GM10266 (cell line): ENCODE data around the gene NCOR2.

ENCODE experiments used
- DNase-seq: peaks from one replicate; pipeline ENCODE4 v3.0.0; 2012; ENCODE audit errors: extremely low spot score
- TF ChIP-seq, protein P1 (sequence below): IDR thresholded peaks from 2 replicates; pipeline ENCODE4 v1.5.1; 2012; ENCODE audit warnings: mild to moderate bottlenecking, low read depth; ENCODE audit not compliant: control insufficient read depth, insufficient read depth; ENCODE audit errors: missing control alignments

Gene NCOR2

GRCh38 chr12:124538194-124539082, 29.0 kb downstream of the NCOR2 start:
- TF ChIP-seq, protein P1, sequence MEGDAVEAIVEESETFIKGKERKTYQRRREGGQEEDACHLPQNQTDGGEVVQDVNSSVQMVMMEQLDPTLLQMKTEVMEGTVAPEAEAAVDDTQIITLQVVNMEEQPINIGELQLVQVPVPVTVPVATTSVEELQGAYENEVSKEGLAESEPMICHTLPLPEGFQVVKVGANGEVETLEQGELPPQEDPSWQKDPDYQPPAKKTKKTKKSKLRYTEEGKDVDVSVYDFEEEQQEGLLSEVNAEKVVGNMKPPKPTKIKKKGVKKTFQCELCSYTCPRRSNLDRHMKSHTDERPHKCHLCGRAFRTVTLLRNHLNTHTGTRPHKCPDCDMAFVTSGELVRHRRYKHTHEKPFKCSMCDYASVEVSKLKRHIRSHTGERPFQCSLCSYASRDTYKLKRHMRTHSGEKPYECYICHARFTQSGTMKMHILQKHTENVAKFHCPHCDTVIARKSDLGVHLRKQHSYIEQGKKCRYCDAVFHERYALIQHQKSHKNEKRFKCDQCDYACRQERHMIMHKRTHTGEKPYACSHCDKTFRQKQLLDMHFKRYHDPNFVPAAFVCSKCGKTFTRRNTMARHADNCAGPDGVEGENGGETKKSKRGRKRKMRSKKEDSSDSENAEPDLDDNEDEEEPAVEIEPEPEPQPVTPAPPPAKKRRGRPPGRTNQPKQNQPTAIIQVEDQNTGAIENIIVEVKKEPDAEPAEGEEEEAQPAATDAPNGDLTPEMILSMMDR = no peak
- no peak for DNase-seq

GRCh38 chr12:124537525-124538193, 29.8 kb downstream of the NCOR2 start:
- no peak for DNase-seq
- TF ChIP-seq, protein P1 = no peak

- TF ChIP-seq, protein P1 = no peak
- no peak for DNase-seq
Measured at GRCh38 chr12:124536641-124537040, 30.8 kb downstream of the NCOR2 start.

DNA sequence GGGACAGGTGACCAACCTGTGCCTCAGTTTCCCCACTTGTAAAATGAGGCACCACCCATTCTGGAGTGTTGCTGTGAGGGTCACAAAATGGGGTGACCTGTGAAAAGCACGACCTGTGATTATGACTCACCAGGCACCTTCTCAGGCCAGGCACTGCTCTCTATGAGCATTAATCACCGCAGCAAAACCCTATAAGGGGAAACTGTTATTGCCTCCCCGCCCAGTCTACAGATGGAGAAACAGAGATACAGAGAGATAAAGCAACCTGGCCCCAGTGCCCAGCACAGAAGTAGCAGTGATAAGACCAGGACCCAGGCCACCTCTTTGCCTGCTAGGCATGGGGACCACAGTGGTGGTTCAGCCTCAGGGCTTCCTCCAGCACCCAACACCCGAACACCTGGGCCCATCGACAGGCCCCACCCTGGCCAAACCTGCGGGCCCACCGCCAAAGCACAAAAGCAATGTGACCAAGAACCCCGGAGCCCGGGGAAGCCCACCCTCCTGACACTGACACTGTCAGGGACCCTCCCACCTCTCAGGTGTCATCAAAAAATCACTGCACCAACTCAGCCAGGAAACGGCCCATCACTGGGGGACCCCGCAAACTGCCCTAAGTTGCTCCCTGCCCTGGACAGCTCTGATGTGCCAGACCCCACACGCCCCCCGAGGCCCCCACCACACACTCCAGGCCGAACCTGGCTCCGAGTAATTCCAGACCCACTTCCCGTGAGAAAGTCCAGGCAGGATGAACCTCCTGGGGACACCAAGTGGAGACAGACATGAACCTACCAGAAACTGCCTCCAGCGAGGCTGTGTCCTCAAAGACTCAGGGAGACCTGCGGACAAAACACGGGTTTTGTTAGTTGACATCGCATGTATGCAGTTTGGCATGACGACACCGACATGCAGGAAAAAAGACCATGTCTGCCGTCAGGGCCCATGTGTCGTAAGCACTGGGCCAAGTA, 32.4 kb downstream of the NCOR2 start:
- TF ChIP-seq, protein P1 = no peak
- no peak for DNase-seq

DNA sequence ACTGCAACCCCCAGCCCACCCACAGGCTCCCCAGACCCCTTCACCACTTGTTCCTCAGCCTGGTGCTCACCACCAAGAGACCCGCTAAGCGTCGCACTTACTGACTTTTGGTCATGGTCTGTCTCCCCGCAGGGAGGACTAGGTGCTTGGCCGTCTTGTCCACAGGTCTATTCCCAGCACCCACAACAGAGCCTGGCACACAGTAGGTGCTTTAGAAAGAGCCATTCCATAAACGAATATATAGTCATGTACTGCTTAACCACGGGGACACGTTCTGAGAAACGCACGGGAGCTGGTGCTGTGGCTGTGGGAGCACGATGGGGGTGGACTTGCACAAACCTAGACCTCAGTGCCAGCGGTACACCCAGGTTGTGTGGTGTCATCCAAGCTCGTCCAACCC, 34.0 kb downstream of the NCOR2 start:
- no peak for DNase-seq
- TF ChIP-seq, protein P1 = no peak

GRCh38 chr12:124532967-124533366, 34.4 kb downstream of the NCOR2 start:
- no peak for DNase-seq

More at GRCh38 chr12:124532967-124533366, 34.4 kb downstream of the NCOR2 start:
- TF ChIP-seq, protein P1 = no peak
